Large intestine (tissue), 3 donors: Measurements from ENCODE around the gene B4GALT5. TPM values are rescaled to one million over a fixed set of nuclear protein-coding genes. Genes with fewer than 3 reads are reported as not detected.

Experiments used
- DNase-seq, 2 donors: peaks; one replicate each; pipeline versions ENCODE4 v3.0.0 to v3.0.0-alpha.2; 2013
- H3K27ac ChIP-seq: one replicate; pipeline ENCODE4 v1.5.1; 2013; ENCODE audit warnings: low read length
- H3K27me3 ChIP-seq: 2 replicates; pipeline ENCODE4 v1.6.1; 2013; ENCODE audit warnings: low read length; ENCODE audit not compliant: control insufficient read depth, insufficient read depth
- H3K36me3 ChIP-seq: 2 replicates; pipeline ENCODE4 v1.6.1; 2013; ENCODE audit warnings: low read length; ENCODE audit not compliant: control insufficient read depth, insufficient read depth
- H3K4me1 ChIP-seq: one replicate; pipeline ENCODE4 v1.6.1; 2013; ENCODE audit warnings: low read length; ENCODE audit not compliant: control insufficient read depth, insufficient read depth
- H3K4me3 ChIP-seq: one replicate; pipeline ENCODE4 v1.5.1; 2013; ENCODE audit warnings: low read length
- H3K9me3 ChIP-seq: one replicate; pipeline ENCODE4 v1.6.1; 2013; ENCODE audit warnings: mild to moderate bottlenecking, low read depth, low read length, moderate library complexity; ENCODE audit not compliant: control insufficient read depth
- WGBS: methylation state at CpG from one replicate; pipeline ENCODE4 v1.1.5; 2013; ENCODE audit warnings: low lambda C conversion rate; ENCODE audit not compliant: insufficient coverage; 5-methylcytosine and 5-hydroxymethylcytosine counted together
- polyA plus RNA-seq: library from polyadenylated mRNA; unstranded; fragments of 120-200 nt; gene quantifications from one replicate; pipeline ENCODE4 v1.2.1, GENCODE V29; 2013

B4GALT5 gene
- polyA plus RNA-seq, 1 donor, result 51.2 TPM

- no CpG with 5 or more reads among the region's 3 CpGs for WGBS
- Histone ChIP-seq H3K27ac (no peak overlapping the region), H3K9me3 (no peaks in the 10 kb centered on the region), H3K4me1 (peaks cover 11% of the 10 kb centered on the region), H3K4me3 (no peak overlapping the region), H3K36me3 (peaks cover 26% of the 10 kb centered on the region), H3K27me3 (no peaks in the 10 kb centered on the region)
- no peak for DNase-seq
Observed at GRCh38 chr20:49659056-49659455, 54.6 kb downstream of the B4GALT5 start.

GRCh38 chr20:49658508-49658907 lies 55.2 kb downstream of the B4GALT5 start:
- Histone ChIP-seq H3K36me3 (peaks cover 31% of the 10 kb centered on the region), H3K4me1 (peaks cover 11% of the 10 kb centered on the region), H3K4me3 (no peak overlapping the region), H3K9me3 (no peaks in the 10 kb centered on the region), H3K27me3 (no peaks in the 10 kb centered on the region), H3K27ac (no peak overlapping the region)
- WGBS, result no CpG with 5 or more reads among the region's 2 CpGs
- DNase-seq, result no peak

GRCh38 chr20:49657118-49657901 lies 56.4 kb downstream of the B4GALT5 start:
- no peaks in the 10 kb centered on the region for H3K9me3 ChIP-seq
- peaks cover 11% of the 10 kb centered on the region for H3K4me1 ChIP-seq
- H3K4me3 ChIP-seq, result no peak overlapping the region
- peaks cover 43% of the 10 kb centered on the region for H3K36me3 ChIP-seq
- no peak for DNase-seq
- WGBS, result 50% methylated on average over 1 of the region's 8 CpGs
- H3K27me3 ChIP-seq, result no peaks in the 10 kb centered on the region
- H3K27ac ChIP-seq, result no peak overlapping the region

- Histone ChIP-seq H3K4me1 (peaks cover 11% of the 10 kb centered on the region), H3K9me3 (no peaks in the 10 kb centered on the region), H3K27me3 (no peaks in the 10 kb centered on the region), H3K4me3 (no peak overlapping the region), H3K27ac (no peak overlapping the region), H3K36me3 (peaks cover 51% of the 10 kb centered on the region)
- 89% methylated on average over 3 of the region's 7 CpGs for WGBS
- no peak for DNase-seq
Observed at GRCh38 chr20:49656304-49656703, 57.4 kb downstream of the B4GALT5 start.

- DNase-seq, result no peak
- WGBS, result no CpG with 5 or more reads among the region's 8 CpGs
- Histone ChIP-seq H3K27me3 (no peaks in the 10 kb centered on the region), H3K36me3 (peaks cover 59% of the 10 kb centered on the region), H3K27ac (no peak overlapping the region), H3K4me1 (peaks cover 8% of the 10 kb centered on the region), H3K4me3 (no peak overlapping the region), H3K9me3 (no peaks in the 10 kb centered on the region)
Observed at GRCh38 chr20:49653925-49654434, 59.7 kb downstream of the B4GALT5 start.

GRCh38 chr20:49649672-49650071 lies 64.0 kb downstream of the B4GALT5 start:
- no peak overlapping the region for H3K27ac ChIP-seq
- H3K36me3 ChIP-seq, result peaks cover 78% of the 10 kb centered on the region
- DNase-seq, result no peak
- no peak overlapping the region for H3K4me3 ChIP-seq
- H3K4me1 ChIP-seq, result no peaks in the 10 kb centered on the region
- no peaks in the 10 kb centered on the region for H3K27me3 ChIP-seq
- H3K9me3 ChIP-seq, result no peaks in the 10 kb centered on the region
- WGBS, result 100% methylated on average over 1 of the region's 3 CpGs

GRCh38 chr20:49647550-49647949 lies 66.1 kb downstream of the B4GALT5 start:
- no peak for DNase-seq
- peaks cover 71% of the 10 kb centered on the region for H3K36me3 ChIP-seq
- WGBS, result 100% methylated on average over 4 of the region's 6 CpGs

GRCh38 chr20:49646528-49646927 lies 67.2 kb downstream of the B4GALT5 start:
- H3K4me1 ChIP-seq, result peaks cover 16% of the 10 kb centered on the region
- DNase-seq, result no peak
- H3K36me3 ChIP-seq, result peaks cover 71% of the 10 kb centered on the region
- no CpG with 5 or more reads among the region's 2 CpGs for WGBS
- no peak overlapping the region for H3K4me3 ChIP-seq
- H3K9me3 ChIP-seq, result no peaks in the 10 kb centered on the region
- no peak overlapping the region for H3K27ac ChIP-seq
- no peaks in the 10 kb centered on the region for H3K27me3 ChIP-seq

More at GRCh38 chr20:49647550-49647949, 66.1 kb downstream of the B4GALT5 start:
- Histone ChIP-seq H3K4me3 (no peak overlapping the region), H3K27me3 (no peaks in the 10 kb centered on the region), H3K9me3 (no peaks in the 10 kb centered on the region), H3K4me1 (peaks cover 6% of the 10 kb centered on the region), H3K27ac (no peak overlapping the region)

- H3K4me1 ChIP-seq, result peaks cover 16% of the 10 kb centered on the region
- H3K4me3 ChIP-seq, result no peak overlapping the region
- no peak overlapping the region for H3K27ac ChIP-seq
- peaks cover 75% of the 10 kb centered on the region for H3K36me3 ChIP-seq
- H3K9me3 ChIP-seq, result no peaks in the 10 kb centered on the region
- H3K27me3 ChIP-seq, result no peaks in the 10 kb centered on the region
- no peak for DNase-seq
- 100% methylated on average over 1 of the region's 3 CpGs for WGBS
Observed at GRCh38 chr20:49646126-49646525, 67.6 kb downstream of the B4GALT5 start.

GRCh38 chr20:49644980-49645565 lies 68.6 kb downstream of the B4GALT5 start:
- Histone ChIP-seq H3K27ac (no peak overlapping the region), H3K9me3 (no peaks in the 10 kb centered on the region), H3K4me3 (no peak overlapping the region), H3K36me3 (peaks cover 81% of the 10 kb centered on the region), H3K4me1 (peaks cover 16% of the 10 kb centered on the region), H3K27me3 (no peaks in the 10 kb centered on the region)
- WGBS, result 100% methylated on average over 1 of the region's 5 CpGs
- DNase-seq, result no peak
